PC-9 (cell line): ENCODE data around the gene PAK6.

ENCODE experiments used
- CTCF ChIP-seq: fragments of 200-600 bp; sonication (generic); conservative IDR thresholded peaks from 2 replicates; pipeline ENCODE4 v1.6.1; 2017; ENCODE audit warnings: mixed run types, antibody characterized with exemption, mild to moderate bottlenecking, moderate library complexity
- EZH2 ChIP-seq: fragments of 200-600 bp; sonication (generic); IDR thresholded peaks from 2 replicates; pipeline ENCODE4 v1.8.0; 2017; ENCODE audit warnings: antibody characterized with exemption, low read depth

- TF ChIP-seq CTCF (no peak), EZH2 (no peak)
Observed at GRCh38 chr15:40316931-40317330, 78.1 kb downstream of the PAK6 start.
